HepG2 (cell line): Measurements from ENCODE around the gene PRKN. TPM values are rescaled to one million over a fixed set of nuclear protein-coding genes. Genes with fewer than 3 reads are reported as not detected.

Experiments used
- ATAC-seq: fragments of 200-7000 bp; cut with Tn5 transposase; 3 replicates; pipeline ENCODE4 v1.9.1; 2020; ENCODE audit warnings: mild to moderate bottlenecking, moderate library complexity
- BruUV-seq: library from RNA; stranded (reverse); fragments of 400-500 nt; replicated peaks from 2 replicates; lab custom pipeline; 2021; lab: Mats Ljungman, UMichigan
- CTCF ChIA-PET: fragments of 300-600 bp; formaldehyde crosslinking; extraction: SDS; loops from one replicate; lab custom pipeline; 2021; ENCODE audit warnings: low total read pairs, inconsistent platforms, low intra/inter-chr PET ratio; lab: Yijun Ruan, JAX
- POLR2A ChIA-PET: fragments of 350-600 bp; sonication (Branson Sonifier 250); formaldehyde crosslinking; loops from one replicate; lab custom pipeline; 2020; ENCODE audit warnings: antibody characterized with exemption, inconsistent platforms; lab: Yijun Ruan, JAX
- DNase-seq: peaks from one replicate; pipeline ENCODE4 v3.0.0-alpha.2; 2015; ENCODE audit warnings: low spot score
- FAIRE-seq: peaks from 3 replicates; lab custom pipeline; 2011; peaks lifted over from hg19 to GRCh38; lab: Jason Lieb, UNC
- H2AFZ ChIP-seq: one replicate; pipeline ENCODE4 v1.6.1; 2011; ENCODE audit warnings: low read length, inconsistent platforms
- H3K27ac ChIP-seq: fragments of 300-600 bp; 3 replicates; pipeline ENCODE4 v1.8.0; 2011; ENCODE audit warnings: mixed run types, mild to moderate bottlenecking, mixed read lengths, low read length, inconsistent platforms; ENCODE audit not compliant: insufficient read depth; ENCODE audit errors: extremely low read length
- H3K27me3 ChIP-seq, 2 experiments: fragments of 200-600 bp in 1 of 2; 2 replicates in 1 of 2; 3 replicates in 1 of 2; pipeline versions ENCODE4 v1.6.0 to v1.8.0; 2011; ENCODE audit warnings: low read length in 2 of 2, mild to moderate bottlenecking in 2 of 2, moderate library complexity in 2 of 2, inconsistent platforms in 1 of 2; ENCODE audit not compliant: insufficient read depth in 2 of 2, control insufficient read depth in 1 of 2
- H3K36me3 ChIP-seq, 2 experiments: fragments of 200-600 bp in 1 of 2; replicated peaks in 1 of 2; 2 replicates in 1 of 2; 3 replicates in 1 of 2; pipeline versions ENCODE4 v1.5.1 to v1.8.0; 2011; ENCODE audit warnings: low read length in 2 of 2, inconsistent platforms in 1 of 2; ENCODE audit not compliant: insufficient read depth in 2 of 2, control insufficient read depth in 1 of 2
- H3K4me1 ChIP-seq: 2 replicates; pipeline ENCODE4 v1.5.1; 2012; ENCODE audit warnings: low read length, inconsistent platforms; ENCODE audit not compliant: insufficient read depth
- H3K4me2 ChIP-seq: 2 replicates; pipeline ENCODE4 v1.6.0; 2011; ENCODE audit warnings: low read depth, low read length, inconsistent platforms
- H3K4me3 ChIP-seq, 3 experiments: fragments of 200-600 bp in 1 of 3; sonication (generic), shearing (Covaris generic) in 1 of 3; replicated peaks in 1 of 3; 2 replicates each; pipeline ENCODE4 v1.5.1; 2011 to 2016; ENCODE audit warnings: low read length in 3 of 3, inconsistent platforms in 2 of 3, low read depth in 2 of 3, mild to moderate bottlenecking in 2 of 3, control low read depth in 1 of 3, mixed read lengths in 1 of 3; ENCODE audit not compliant: insufficient read depth in 1 of 3
- H3K79me2 ChIP-seq: one replicate; pipeline ENCODE4 v1.6.1; 2011; ENCODE audit warnings: low read length, inconsistent platforms; ENCODE audit not compliant: insufficient read depth
- H3K9ac ChIP-seq: 2 replicates; pipeline ENCODE4 v1.6.0; 2011; ENCODE audit warnings: mild to moderate bottlenecking, low read depth, low read length, inconsistent platforms; ENCODE audit not compliant: insufficient read depth
- H3K9me3 ChIP-seq: 2 replicates; pipeline ENCODE4 v1.5.1; 2012; ENCODE audit warnings: mild to moderate bottlenecking, low read length
- H4K20me1 ChIP-seq: 2 replicates; pipeline ENCODE4 v1.6.0; 2011; ENCODE audit warnings: inconsistent platforms, mild to moderate bottlenecking, low read length, moderate library complexity; ENCODE audit not compliant: insufficient read depth
- ZFP36L2 ChIP-seq: sonication (generic); formaldehyde crosslinking; IDR thresholded peaks from 2 replicates; pipeline ENCODE4 v1.4.0; 2020; ENCODE audit warnings: missing genetic modification reagents
- ZNF552 ChIP-seq: sonication (generic); formaldehyde crosslinking; IDR thresholded peaks from 2 replicates; pipeline ENCODE4 v1.9.0; 2022; ENCODE audit warnings: missing genetic modification reagents, mild to moderate bottlenecking, borderline replicate concordance
- ZNF672 ChIP-seq: sonication (generic); formaldehyde crosslinking; IDR thresholded peaks from 2 replicates; pipeline ENCODE4 v1.8.1; 2022; ENCODE audit warnings: missing genetic modification reagents
- WGBS: methylation state at CpG from one replicate; pipeline ENCODE4 v1.1.6; 2017; ENCODE audit warnings: low lambda C conversion rate; 5-methylcytosine and 5-hydroxymethylcytosine counted together
- in situ Hi-C: cut with HindIII; loops from 2 replicates; pipeline ENCODE4 v1.10.0; 2017; ENCODE audit warnings: low pct_unique_long_range_greater_than_20kb; ENCODE audit not compliant: extremely low pct_ligation_motif_present
- intact Hi-C: fragments of 100-400 bp; cut with micrococcal nuclease; formaldehyde crosslinking; loops from one replicate; pipeline ENCODE4 v1.10.0; 2022; ENCODE audit not compliant: unreplicated experiment
- polyA plus RNA-seq, 8 experiments: library from polyadenylated mRNA; depleted of rRNA in 3 of 8; stranded (reverse) in 7 of 8; unstranded in 1 of 8; fragments of >200 nt; fragmentation: Illumina TruSeq in 4 of 8; extraction: Trizol in 4 of 8; gene quantifications; 2 replicates each; pipeline versions ENCODE4 v1.2.1 to v1.2.3, GENCODE V29; 2011 to 2016; ENCODE audit warnings: low read depth in 4 of 8, missing spikeins in 1 of 8, mixed read lengths in 1 of 8; ENCODE audit not compliant: insufficient read depth in 1 of 8
- total RNA-seq, 5 experiments: library from RNA; depleted of rRNA; stranded (reverse); fragments of >200 nt; fragmentation: Illumina TruSeq; extraction: Trizol; gene quantifications; 2 replicates each; pipeline ENCODE4 v1.2.3, GENCODE V29; 2016; ENCODE audit warnings: low read depth in 1 of 5
- TF ChIP-seq, protein P1 (sequence below): sonication (generic); formaldehyde crosslinking; IDR thresholded peaks from 2 replicates; pipeline ENCODE4 v1.8.1; 2023; ENCODE audit warnings: missing genetic modification reagents, mild to moderate bottlenecking, borderline replicate concordance
- TF ChIP-seq, protein P2 (sequence below): IDR thresholded peaks from 2 replicates; pipeline ENCODE4 v1.6.1; 2016; ENCODE audit warnings: low read depth, missing genetic modification reagents, missing compliant biosample characterization

Gene PRKN
- total and polyA plus RNA-seq, 2 of the 13 experiments (the other 11 are each of a cell fraction or from before 2014, with no cell fraction given), result 0.31 to 0.44 TPM

DNA sequence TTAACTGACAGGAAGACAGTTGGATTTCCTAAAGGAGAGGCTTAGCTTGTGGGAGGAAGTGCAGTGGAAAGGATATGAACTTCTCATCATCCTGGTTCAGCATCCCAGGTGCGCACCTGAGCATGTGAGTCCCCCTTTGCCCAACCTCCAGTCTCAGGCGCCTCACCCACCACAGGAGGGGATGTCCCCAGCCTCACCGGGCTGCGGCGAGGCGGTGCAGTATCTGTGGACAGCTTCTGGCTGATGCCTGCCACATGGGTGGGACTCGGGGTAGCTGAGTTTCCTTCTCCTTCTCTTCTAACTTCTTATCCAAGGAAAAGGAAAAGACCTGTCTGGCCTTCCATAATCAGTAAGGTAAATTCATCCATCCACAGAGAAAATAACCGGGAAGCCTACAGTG, 914.4 kb downstream of the PRKN start (continued):
- TF ChIP-seq ZNF672 (CRISPR knock-in tag) (no peak), ZNF552 (CRISPR knock-in tag) (no peak)
- TF ChIP-seq, protein P1, sequence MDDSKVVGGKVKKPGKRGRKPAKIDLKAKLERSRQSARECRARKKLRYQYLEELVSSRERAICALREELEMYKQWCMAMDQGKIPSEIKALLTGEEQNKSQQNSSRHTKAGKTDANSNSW (CRISPR knock-in tag), result no peak

DNA sequence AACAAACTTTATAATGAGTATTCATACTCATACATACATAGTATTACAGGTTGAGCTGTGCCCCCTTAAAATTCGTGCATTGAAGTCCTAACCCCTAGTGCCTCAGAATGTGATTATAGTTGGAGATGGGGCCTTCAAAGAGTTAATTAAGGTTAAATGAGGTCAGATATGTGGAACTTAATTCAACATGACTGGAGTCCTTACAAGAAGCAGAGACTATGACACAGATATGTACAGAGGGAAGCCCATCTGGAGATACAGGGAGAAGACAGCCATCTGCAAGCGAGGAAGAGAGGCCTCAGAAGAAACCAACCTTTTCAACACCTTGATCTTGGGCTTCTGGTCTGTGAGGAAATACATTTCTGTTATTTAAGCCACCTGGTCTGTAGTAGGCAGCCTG, 917.6 kb downstream of the PRKN start:
- DNase-seq (no peak), ATAC-seq (no peak), FAIRE-seq (no peak)
- Histone ChIP-seq H3K4me3 (no peak overlapping the region), H3K79me2 (no peaks in the 10 kb centered on the region), H3K4me1 (no peaks in the 10 kb centered on the region), H3K36me3 (no peaks in the 10 kb centered on the region), H3K4me2 (no peak overlapping the region), H3K27me3 (no peaks in the 10 kb centered on the region), H3K9ac (no peak overlapping the region), H3K9me3 (no peaks in the 10 kb centered on the region), H2AFZ (no peak overlapping the region), H3K27ac (no peak overlapping the region), H4K20me1 (no peaks in the 10 kb centered on the region)
- CTCF ChIA-PET, result no interaction called here
- intact Hi-C loops, result no loop called here
- in situ Hi-C loops, result no loop called here
- TF ChIP-seq, protein P2, sequence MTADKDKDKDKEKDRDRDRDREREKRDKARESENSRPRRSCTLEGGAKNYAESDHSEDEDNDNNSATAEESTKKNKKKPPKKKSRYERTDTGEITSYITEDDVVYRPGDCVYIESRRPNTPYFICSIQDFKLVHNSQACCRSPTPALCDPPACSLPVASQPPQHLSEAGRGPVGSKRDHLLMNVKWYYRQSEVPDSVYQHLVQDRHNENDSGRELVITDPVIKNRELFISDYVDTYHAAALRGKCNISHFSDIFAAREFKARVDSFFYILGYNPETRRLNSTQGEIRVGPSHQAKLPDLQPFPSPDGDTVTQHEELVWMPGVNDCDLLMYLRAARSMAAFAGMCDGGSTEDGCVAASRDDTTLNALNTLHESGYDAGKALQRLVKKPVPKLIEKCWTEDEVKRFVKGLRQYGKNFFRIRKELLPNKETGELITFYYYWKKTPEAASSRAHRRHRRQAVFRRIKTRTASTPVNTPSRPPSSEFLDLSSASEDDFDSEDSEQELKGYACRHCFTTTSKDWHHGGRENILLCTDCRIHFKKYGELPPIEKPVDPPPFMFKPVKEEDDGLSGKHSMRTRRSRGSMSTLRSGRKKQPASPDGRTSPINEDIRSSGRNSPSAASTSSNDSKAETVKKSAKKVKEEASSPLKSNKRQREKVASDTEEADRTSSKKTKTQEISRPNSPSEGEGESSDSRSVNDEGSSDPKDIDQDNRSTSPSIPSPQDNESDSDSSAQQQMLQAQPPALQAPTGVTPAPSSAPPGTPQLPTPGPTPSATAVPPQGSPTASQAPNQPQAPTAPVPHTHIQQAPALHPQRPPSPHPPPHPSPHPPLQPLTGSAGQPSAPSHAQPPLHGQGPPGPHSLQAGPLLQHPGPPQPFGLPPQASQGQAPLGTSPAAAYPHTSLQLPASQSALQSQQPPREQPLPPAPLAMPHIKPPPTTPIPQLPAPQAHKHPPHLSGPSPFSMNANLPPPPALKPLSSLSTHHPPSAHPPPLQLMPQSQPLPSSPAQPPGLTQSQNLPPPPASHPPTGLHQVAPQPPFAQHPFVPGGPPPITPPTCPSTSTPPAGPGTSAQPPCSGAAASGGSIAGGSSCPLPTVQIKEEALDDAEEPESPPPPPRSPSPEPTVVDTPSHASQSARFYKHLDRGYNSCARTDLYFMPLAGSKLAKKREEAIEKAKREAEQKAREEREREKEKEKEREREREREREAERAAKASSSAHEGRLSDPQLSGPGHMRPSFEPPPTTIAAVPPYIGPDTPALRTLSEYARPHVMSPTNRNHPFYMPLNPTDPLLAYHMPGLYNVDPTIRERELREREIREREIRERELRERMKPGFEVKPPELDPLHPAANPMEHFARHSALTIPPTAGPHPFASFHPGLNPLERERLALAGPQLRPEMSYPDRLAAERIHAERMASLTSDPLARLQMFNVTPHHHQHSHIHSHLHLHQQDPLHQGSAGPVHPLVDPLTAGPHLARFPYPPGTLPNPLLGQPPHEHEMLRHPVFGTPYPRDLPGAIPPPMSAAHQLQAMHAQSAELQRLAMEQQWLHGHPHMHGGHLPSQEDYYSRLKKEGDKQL (CRISPR knock-in tag), result no peak
- no peak for TF ChIP-seq ZFP36L2 (CRISPR knock-in tag)
- POLR2A ChIA-PET, result no interaction called here
- WGBS, result 4% methylated on average over 2 of the region's 2 CpGs
- BruUV-seq, result no TSS peak
